Activated T-cell treated with anti-CD3 and anti-CD28 coated beads for 1 hour (primary cell): ENCODE data around the gene BIRC6.

Source experiments
- DNase-seq: peaks from one replicate; pipeline ENCODE4 v3.0.0-alpha.2; 2020; ENCODE audit warnings: low read depth

Gene BIRC6

GRCh38 chr2:32376756-32377155 lies 19.9 kb downstream of the BIRC6 start:
- no peak for DNase-seq

GRCh38 chr2:32377928-32378327 lies 21.1 kb downstream of the BIRC6 start:
- DNase-seq, result no peak

GRCh38 chr2:32379352-32379751 lies 22.5 kb downstream of the BIRC6 start:
- no peak for DNase-seq

- no peak for DNase-seq
Measured at GRCh38 chr2:32383858-32384257, 27.0 kb downstream of the BIRC6 start.

- DNase-seq, result no peak
Measured at GRCh38 chr2:32384529-32384928, 27.7 kb downstream of the BIRC6 start.

GRCh38 chr2:32386739-32387138 lies 29.9 kb downstream of the BIRC6 start:
- no peak for DNase-seq

GRCh38 chr2:32399221-32399620 lies 42.4 kb downstream of the BIRC6 start:
- DNase-seq, result no peak

GRCh38 chr2:32402091-32402490 lies 45.3 kb downstream of the BIRC6 start:
- DNase-seq, result no peak

- DNase-seq, result no peak
Measured at GRCh38 chr2:32403782-32404181, 47.0 kb downstream of the BIRC6 start.

GRCh38 chr2:32404691-32405090 lies 47.9 kb downstream of the BIRC6 start:
- DNase-seq, result no peak

- DNase-seq, result no peak
Measured at GRCh38 chr2:32416519-32416918, 59.7 kb downstream of the BIRC6 start.

GRCh38 chr2:32417659-32418058 lies 60.8 kb downstream of the BIRC6 start:
- no peak for DNase-seq

- no peak for DNase-seq
Measured at GRCh38 chr2:32418778-32419177, 62.0 kb downstream of the BIRC6 start.

- DNase-seq, result no peak
Measured at GRCh38 chr2:32422133-32422532, 65.3 kb downstream of the BIRC6 start.

- no peak for DNase-seq
Measured at GRCh38 chr2:32423536-32423935, 66.7 kb downstream of the BIRC6 start.

- DNase-seq, result no peak
Measured at GRCh38 chr2:32424739-32425138, 67.9 kb downstream of the BIRC6 start.

- DNase-seq, result no peak
Measured at GRCh38 chr2:32425719-32426141, 68.9 kb downstream of the BIRC6 start.

GRCh38 chr2:32427672-32428610 lies 71.1 kb downstream of the BIRC6 start:
- DNase-seq, result no peak

- no peak for DNase-seq
Measured at GRCh38 chr2:32430804-32431203, 74.0 kb downstream of the BIRC6 start.

- DNase-seq, result no peak
Measured at GRCh38 chr2:32436150-32436549, 79.3 kb downstream of the BIRC6 start.

GRCh38 chr2:32442020-32442467 lies 85.2 kb downstream of the BIRC6 start:
- DNase-seq, result no peak

- no peak for DNase-seq
Measured at GRCh38 chr2:32446369-32446768, 89.5 kb downstream of the BIRC6 start.

GRCh38 chr2:32450851-32451250 lies 94.0 kb downstream of the BIRC6 start:
- DNase-seq, result no peak
